Stimulated activated CD4-positive, alpha-beta T cell treated with anti-CD3 and anti-CD28 coated beads, Interleukin-1b, Interleukin-23, amount 100 ng/mL, for 1 hour (primary cell): Measurements from ENCODE around the gene MIEF1.
"Not testable (repeated sequence)": the region's sequence is repeated elsewhere in the genome, so short reads cannot be mapped to it uniquely, and the experiment has no call there.

Experiments
- DNase-seq, 2 donors: peaks; one replicate each; pipeline ENCODE4 v3.0.0-alpha.2; 2020; ENCODE audit warnings: low read depth in 2 of 2

The MIEF1 gene

GRCh38 chr22:39512026-39512425, 9.9 kb downstream of the MIEF1 start:
- no peak for DNase-seq

DNA sequence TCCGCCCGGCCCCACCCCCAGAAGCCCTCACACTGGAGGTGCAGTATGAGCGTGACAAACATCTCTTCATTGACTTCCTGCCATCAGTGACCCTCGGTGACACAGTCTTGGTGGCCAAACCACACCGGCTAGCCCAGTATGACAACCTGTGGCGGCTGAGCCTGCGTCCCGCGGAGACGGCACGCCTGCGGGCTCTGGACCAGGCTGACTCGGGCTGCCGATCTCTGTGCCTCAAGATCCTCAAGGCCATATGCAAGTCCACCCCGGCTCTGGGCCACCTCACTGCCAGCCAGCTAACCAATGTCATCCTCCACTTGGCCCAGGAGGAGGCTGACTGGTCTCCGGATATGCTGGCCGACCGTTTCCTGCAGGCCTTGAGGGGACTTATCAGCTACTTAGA, 11.7 kb downstream of the MIEF1 start:
- DNase-seq = no peak

DNA sequence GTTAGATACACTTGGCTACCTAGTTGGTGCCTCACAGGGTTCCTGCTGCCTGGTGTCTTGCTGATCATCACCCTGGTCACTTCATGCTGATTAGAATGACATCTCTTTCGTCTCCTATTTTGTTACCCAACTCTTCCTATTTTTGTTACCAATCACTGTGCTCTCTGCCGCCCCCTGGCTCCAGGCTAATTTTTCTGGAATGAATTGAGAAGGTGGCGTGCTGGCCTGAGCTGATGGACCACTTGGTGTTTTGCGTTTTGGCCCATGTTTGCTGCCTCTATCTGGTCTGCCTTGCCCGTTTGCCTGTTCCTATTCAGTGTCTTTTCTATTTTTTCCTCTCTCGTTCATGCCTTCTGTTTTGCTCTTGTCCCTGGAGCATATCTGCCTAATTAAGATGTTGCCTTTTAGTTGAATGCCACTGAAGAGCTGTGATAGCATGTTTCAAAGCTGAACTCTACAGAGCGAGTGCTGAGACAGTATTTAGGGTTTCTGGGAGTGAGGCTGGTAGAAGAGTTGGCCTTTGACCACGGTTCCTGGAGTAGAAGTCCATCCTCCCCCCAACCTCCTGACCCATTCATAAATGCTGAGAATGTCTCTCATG, 12.4 kb downstream of the MIEF1 start:
- peak in 1 of 2 donors; percentile 48 for DNase-seq

GRCh38 chr22:39515266-39516050, 13.4 kb downstream of the MIEF1 start:
- DNase-seq = no peak

GRCh38 chr22:39517470-39517869, 15.4 kb downstream of the MIEF1 start:
- no peak for DNase-seq

DNA sequence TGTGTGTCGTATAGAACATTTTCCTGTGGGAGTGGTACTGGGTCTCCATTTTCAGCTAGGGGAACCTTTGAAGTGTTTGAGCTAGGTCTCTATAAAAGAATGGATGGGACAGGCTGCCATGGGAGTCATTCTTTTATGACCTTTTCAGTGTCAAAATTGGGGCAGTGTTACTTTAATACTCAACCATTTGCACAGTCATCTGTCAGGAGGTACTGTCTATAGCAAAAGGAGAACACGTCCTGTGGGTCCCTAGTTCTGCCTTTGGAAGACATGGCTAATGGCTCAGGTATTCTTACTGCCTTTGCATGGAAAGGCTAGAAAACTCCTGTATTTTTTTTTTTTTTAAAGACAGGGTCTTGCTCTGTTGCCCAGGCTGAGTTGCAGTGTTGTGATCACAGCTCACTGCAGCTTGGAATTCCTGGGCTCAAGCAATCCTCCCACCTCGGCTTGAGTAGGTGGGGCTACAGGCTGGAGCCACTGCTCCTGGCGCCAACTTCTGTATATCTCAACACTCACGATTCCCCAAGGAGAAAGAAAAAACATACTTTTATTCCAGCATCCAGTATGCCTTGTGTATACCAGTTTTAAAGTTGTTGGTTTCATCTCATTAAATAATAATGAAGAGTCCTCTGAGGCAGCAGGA, 16.2 kb downstream of the MIEF1 start:
- DNase-seq = no peak

DNA sequence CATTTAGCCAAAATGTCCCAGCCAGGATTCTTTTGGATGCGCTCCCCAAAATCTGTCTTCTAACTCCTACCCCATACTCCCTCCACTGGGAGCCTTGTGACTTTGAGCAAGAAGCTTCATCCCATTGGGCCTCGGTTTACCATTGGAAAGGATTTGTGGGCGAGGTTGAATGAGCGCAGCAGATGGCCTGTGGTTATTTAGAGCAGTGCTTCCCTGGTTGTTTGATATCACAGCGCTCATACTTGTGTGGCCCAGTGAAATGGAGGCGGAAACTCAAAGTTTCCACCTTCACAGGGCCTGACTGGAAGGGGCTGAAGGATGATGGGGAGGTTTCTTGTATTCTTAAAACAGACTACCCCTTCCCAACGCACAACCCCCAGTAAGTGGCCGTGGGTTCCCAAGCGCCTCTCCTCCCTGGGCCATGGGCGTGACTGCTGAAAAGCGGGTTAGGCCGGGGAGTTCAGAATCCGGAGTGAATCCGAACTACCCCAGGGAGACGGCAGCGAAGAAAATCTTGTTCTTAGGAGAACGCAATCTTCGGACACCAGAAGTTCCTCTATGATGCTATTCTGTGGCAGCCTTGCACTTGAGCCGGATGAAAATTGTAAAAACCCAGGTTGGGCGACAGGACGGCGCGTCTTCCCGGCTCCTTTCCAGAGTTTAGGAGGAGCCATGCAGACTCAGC, 17.0 kb downstream of the MIEF1 start:
- no peak for DNase-seq

DNA sequence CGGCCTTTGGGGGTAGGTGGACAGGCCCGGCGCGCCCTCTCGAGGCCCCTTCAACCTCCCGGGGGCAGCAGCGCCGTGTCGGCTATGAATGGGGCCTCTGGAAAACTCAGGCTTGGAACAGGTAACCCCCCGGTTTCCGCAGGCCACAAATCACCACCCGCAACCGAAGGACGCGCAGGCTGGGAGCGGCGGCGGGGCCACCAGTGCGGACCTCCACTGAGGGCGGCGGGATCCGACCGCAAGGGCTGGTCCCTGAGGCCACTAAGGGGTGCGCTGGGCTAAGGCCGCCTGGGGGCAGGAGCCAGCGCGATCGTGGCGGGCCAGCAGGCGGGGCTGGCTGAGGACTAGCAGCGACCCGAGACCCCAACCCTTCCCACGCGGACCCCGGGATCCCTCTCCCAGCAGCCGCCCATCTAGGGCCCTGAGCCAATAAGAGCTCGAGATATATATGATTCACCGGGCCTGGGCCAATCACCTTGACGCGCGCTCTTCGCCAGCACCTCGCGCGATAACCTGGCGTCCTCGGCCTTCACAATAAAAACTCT, 17.7 kb downstream of the MIEF1 start:
- peak in 1 of 2 donors; percentile 87 for DNase-seq

GRCh38 chr22:39520226-39521105, 18.4 kb downstream of the MIEF1 start, which contains the start of gene ATF4:
ATF4 (plus strand) TSS chr22:39520562; CDS start chr22:39521446, 884 bp downstream.
- DNase-seq = peak; percentile 88 to 94

- not testable (repeated sequence) for DNase-seq
Observed at GRCh38 chr22:39521106-39521885, 19.2 kb downstream of the MIEF1 start.

DNA sequence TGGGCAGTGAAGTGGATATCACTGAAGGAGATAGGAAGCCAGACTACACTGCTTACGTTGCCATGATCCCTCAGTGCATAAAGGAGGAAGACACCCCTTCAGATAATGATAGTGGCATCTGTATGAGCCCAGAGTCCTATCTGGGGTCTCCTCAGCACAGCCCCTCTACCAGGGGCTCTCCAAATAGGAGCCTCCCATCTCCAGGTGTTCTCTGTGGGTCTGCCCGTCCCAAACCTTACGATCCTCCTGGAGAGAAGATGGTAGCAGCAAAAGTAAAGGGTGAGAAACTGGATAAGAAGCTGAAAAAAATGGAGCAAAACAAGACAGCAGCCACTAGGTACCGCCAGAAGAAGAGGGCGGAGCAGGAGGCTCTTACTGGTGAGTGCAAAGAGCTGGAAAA, 20.0 kb downstream of the MIEF1 start:
- DNase-seq = not testable (repeated sequence)

DNA sequence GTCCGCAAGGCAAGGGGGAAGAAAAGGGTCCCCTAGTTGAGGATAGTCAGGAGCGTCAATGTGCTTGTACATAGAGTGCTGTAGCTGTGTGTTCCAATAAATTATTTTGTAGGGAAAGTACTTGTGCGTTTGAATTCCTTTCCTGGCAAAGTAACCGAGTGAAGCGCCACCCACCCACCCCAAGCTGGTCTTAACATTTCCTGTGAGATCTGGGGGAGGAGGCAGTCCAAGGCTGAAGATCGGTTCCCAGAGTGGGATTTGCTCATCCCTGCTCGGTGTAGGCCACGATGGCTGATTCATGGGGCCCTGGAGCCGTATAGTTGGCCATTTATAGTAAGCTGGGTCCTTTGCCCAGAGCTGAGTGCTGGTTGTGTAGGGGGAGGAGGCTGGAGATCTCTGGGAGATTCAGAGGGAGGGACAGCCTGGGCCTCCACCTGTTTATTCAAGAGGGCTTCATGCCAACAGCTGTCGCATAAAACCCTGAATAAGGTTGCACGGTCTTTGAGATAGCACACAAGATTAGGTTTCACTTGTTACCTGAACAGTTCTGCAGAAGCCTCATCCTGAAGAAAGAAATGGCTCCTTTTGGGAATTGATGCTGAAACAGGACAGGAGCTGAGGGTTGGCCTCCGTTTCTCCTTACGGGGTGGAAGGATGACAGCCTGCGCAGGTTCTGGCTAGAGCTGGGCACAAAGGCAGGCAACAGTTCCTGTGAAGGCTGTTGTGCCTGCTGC, 20.6 kb downstream of the MIEF1 start:
- no peak for DNase-seq

DNA sequence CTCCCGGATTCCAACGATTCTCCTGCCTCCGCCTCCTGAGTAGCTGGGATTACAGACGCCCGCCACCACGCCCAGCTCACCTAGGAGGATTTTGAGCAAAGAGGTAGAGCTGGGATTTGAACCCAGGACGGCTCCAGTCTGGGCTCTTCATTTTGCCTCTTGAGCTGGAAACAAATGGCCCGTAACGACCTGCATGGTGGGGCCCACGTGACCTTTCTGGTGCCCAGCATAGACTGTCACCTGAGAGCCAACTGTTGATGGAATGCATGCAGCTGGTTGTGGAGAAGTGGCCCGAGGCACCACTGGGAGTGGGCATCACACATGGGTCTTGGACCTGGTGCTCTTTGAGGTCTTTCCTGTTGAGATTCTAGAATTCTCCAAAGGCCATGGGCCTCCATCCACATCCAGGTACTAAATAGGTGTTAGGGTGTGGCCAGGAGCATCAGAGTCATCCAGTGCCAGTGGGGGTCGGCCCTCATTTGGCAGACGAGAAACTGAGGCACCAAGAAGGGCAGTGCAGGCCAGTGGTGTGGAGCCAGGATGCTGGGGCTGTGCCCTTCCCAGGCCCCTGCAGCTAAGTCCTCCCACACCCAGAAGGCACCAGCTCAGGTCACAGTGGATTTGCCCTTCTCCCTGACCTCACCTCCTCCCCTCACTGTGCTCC, 22.1 kb downstream of the MIEF1 start:
- DNase-seq = no peak

DNA sequence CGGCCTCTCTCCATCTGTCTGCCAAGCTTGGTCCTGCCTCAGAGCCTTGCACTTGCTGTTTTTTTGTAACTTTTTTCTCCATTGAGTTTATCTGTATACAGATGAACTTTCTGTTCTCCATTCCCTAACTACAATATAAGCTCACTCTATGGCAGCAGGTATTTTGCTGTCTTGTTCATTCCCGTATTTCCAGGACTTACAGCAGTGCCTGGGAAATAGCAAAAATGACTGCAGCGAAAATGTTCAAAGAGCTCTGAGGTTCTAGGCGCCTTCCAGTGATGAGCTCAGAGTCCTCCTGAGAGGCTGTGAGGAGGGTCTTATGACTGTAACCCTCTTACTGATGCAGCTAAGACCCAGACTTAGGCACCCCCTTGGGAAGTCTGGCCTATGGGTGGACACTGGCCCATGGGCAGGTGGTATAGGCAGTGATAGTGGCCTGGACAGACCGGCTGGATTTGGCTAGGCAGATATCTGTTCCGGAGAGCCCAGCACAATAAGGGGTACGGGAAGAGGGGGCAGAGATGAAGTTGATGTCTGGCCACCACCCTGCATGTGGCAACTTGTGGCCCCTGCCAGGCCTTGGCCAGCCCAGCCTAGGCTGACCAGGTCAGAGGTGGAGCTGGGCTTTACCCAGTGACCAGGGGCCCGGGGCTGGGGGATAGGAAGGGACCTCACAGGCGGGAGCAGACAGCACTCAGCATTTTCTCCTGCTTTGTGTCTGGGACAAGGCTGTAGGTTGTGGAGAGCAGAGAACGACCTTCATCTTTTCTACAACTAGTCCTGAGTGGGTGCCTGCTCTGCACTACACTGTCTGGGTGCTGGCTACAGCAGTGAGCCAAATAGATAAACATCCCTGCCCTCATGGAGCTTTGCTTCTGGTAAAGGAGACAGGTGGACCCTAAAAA, 22.9 kb downstream of the MIEF1 start:
- DNase-seq = no peak

- no peak for DNase-seq
Observed at GRCh38 chr22:39525658-39525975, 23.5 kb downstream of the MIEF1 start.

GRCh38 chr22:39526736-39527171, 24.7 kb downstream of the MIEF1 start:
- no peak for DNase-seq

GRCh38 chr22:39527481-39527961, 25.4 kb downstream of the MIEF1 start:
- no peak for DNase-seq
